Endodermal cell (in vitro differentiated cells): ENCODE results near the gene PTPRN2. TPM values are rescaled to one million over a fixed set of nuclear protein-coding genes. Genes with fewer than 3 reads are reported as not detected.

Source experiments
- DNase-seq: peaks from one replicate; pipeline ENCODE4 v3.0.0-alpha.2; 2017
- H3K27ac ChIP-seq: 2 replicates; pipeline ENCODE4 v1.5.1; 2013; ENCODE audit warnings: mild to moderate bottlenecking, low read depth, low read length, moderate library complexity
- H3K27me3 ChIP-seq: 2 replicates; pipeline ENCODE4 v1.6.1; 2013; ENCODE audit warnings: mild to moderate bottlenecking, low read length, moderate library complexity; ENCODE audit not compliant: insufficient read depth, control insufficient read depth, poor library complexity, severe bottlenecking
- H3K36me3 ChIP-seq: 2 replicates; pipeline ENCODE4 v1.7.0; 2013; ENCODE audit warnings: mild to moderate bottlenecking, low read length, moderate library complexity; ENCODE audit not compliant: control insufficient read depth, insufficient read depth
- H3K4me1 ChIP-seq: one replicate; pipeline ENCODE4 v1.7.0; 2013; ENCODE audit warnings: low read length; ENCODE audit not compliant: control insufficient read depth, insufficient read depth
- H3K4me3 ChIP-seq: 2 replicates; pipeline ENCODE4 v1.5.1; 2013; ENCODE audit warnings: mild to moderate bottlenecking, low read length, moderate library complexity
- H3K9ac ChIP-seq: 2 replicates; pipeline ENCODE4 v1.6.1; 2013; ENCODE audit warnings: mild to moderate bottlenecking, low read length, moderate library complexity; ENCODE audit not compliant: poor library complexity, severe bottlenecking; ENCODE audit errors: extremely low read depth
- H3K9me3 ChIP-seq: 2 replicates; pipeline ENCODE4 v1.6.1; 2013; ENCODE audit warnings: mild to moderate bottlenecking, low read length, moderate library complexity; ENCODE audit not compliant: control insufficient read depth
- H3K27ac Mint-ChIP-seq: 2 replicates; pipeline ENCODE4 v1.8.0; 2020; ENCODE audit warnings: mixed read lengths
- H3K27me3 Mint-ChIP-seq: 2 replicates; pipeline ENCODE4 v1.8.0; 2021; ENCODE audit warnings: mild to moderate bottlenecking, mixed read lengths; ENCODE audit not compliant: insufficient read depth
- H3K36me3 Mint-ChIP-seq: 2 replicates; pipeline ENCODE4 v1.8.0; 2020; ENCODE audit warnings: low read depth, mixed read lengths
- H3K4me1 Mint-ChIP-seq: 2 replicates; pipeline ENCODE4 v1.8.0; 2020; ENCODE audit warnings: mixed read lengths
- H3K4me3 Mint-ChIP-seq: 2 replicates; pipeline ENCODE4 v1.8.0; 2020; ENCODE audit warnings: mild to moderate bottlenecking, moderate library complexity, mixed read lengths
- H3K9me3 Mint-ChIP-seq: 2 replicates; pipeline ENCODE4 v1.8.0; 2020; ENCODE audit warnings: mild to moderate bottlenecking, mixed read lengths
- CTCF ChIP-seq: fragments of 200-600 bp; sonication (generic); conservative IDR thresholded peaks from 2 replicates; pipeline ENCODE4 v1.5.0; 2021; ENCODE audit warnings: antibody characterized with exemption, mild to moderate bottlenecking
- WGBS, 2 experiments: methylation state at CpG; one replicate each; pipeline versions ENCODE4 v1.1.5 to v1.1.7; 2013; ENCODE audit warnings: missing lambda C conversion rate in 2 of 2, mixed read lengths in 1 of 2; ENCODE audit not compliant: insufficient coverage in 1 of 2, insufficient read length in 1 of 2; 5-methylcytosine and 5-hydroxymethylcytosine counted together
- total RNA-seq, 2 donors: library from RNA; stranded (reverse); fragmentation: NEBNext Ultra II Directional in 1 of 2; extraction: Animal tissue kit (Norgen Biotek cat#: 25700) in 1 of 2; gene quantifications; 2 replicates in 1 of 2; 3 replicates in 1 of 2; pipeline ENCODE4 v1.2.1, GENCODE V29; 2021

The PTPRN2 gene
- total RNA-seq, 2 donors from 2014 or later = 0.69 to 1.2 TPM

GRCh38 chr7:157589680-157590079 is 997.9 kb downstream of the PTPRN2 start:
- peaks cover 4% of the 10 kb centered on the region for H3K4me1 Mint-ChIP-seq
- 83 to 92% methylated on average over 7 to 11 of the region's 11 CpGs for WGBS, 2 experiments
- H3K27me3 ChIP-seq = no peaks in the 10 kb centered on the region
- no peaks in the 10 kb centered on the region for H3K4me1 ChIP-seq
- H3K27ac Mint-ChIP-seq = no peak overlapping the region
- H3K4me3 Mint-ChIP-seq = no peak overlapping the region
- no peak for TF ChIP-seq CTCF
- H3K4me3 ChIP-seq = no peak overlapping the region
- no peaks in the 10 kb centered on the region for H3K36me3 Mint-ChIP-seq
- peaks cover 78% of the 10 kb centered on the region for H3K9me3 ChIP-seq
- no peak overlapping the region for H3K9ac ChIP-seq
- no peaks in the 10 kb centered on the region for H3K36me3 ChIP-seq
- H3K9me3 Mint-ChIP-seq = no peaks in the 10 kb centered on the region
- DNase-seq = no peak
- no peak overlapping the region for H3K27ac ChIP-seq
- peaks cover 80% of the 10 kb centered on the region for H3K27me3 Mint-ChIP-seq

GRCh38 chr7:157587805-157588560 is 999.6 kb downstream of the PTPRN2 start:
- no peak overlapping the region for H3K27ac Mint-ChIP-seq
- H3K36me3 Mint-ChIP-seq = no peaks in the 10 kb centered on the region
- Histone ChIP-seq H3K36me3 (no peaks in the 10 kb centered on the region), H3K9ac (no peak overlapping the region), H3K27ac (no peak overlapping the region), H3K9me3 (peaks cover 77% of the 10 kb centered on the region), H3K27me3 (no peaks in the 10 kb centered on the region), H3K4me3 (no peak overlapping the region), H3K4me1 (no peaks in the 10 kb centered on the region)
- no peak overlapping the region for H3K4me3 Mint-ChIP-seq
- no peak for DNase-seq
- 77 to 85% methylated on average over 10 to 34 of the region's 34 CpGs for WGBS, 2 experiments
- TF ChIP-seq CTCF = no peak
- peaks cover 70% of the 10 kb centered on the region for H3K27me3 Mint-ChIP-seq
- no peaks in the 10 kb centered on the region for H3K9me3 Mint-ChIP-seq
- peaks cover 4% of the 10 kb centered on the region for H3K4me1 Mint-ChIP-seq

GRCh38 chr7:157587051-157587804 is 1000.4 kb downstream of the PTPRN2 start:
- H3K27me3 ChIP-seq = no peaks in the 10 kb centered on the region
- H3K9me3 Mint-ChIP-seq = no peaks in the 10 kb centered on the region
- WGBS, 2 experiments = 54 to 75% methylated on average over 10 to 12 of the region's 12 CpGs
- peaks cover 4% of the 10 kb centered on the region for H3K4me1 Mint-ChIP-seq
- no peak for TF ChIP-seq CTCF
- peaks cover 70% of the 10 kb centered on the region for H3K9me3 ChIP-seq
- no peak overlapping the region for H3K27ac Mint-ChIP-seq
- no peak overlapping the region for H3K9ac ChIP-seq
- no peak overlapping the region for H3K27ac ChIP-seq
- H3K4me3 ChIP-seq = no peak overlapping the region
- no peak for DNase-seq
- H3K27me3 Mint-ChIP-seq = peaks cover 63% of the 10 kb centered on the region
- no peak overlapping the region for H3K4me3 Mint-ChIP-seq
- no peaks in the 10 kb centered on the region for H3K36me3 Mint-ChIP-seq
- no peaks in the 10 kb centered on the region for H3K36me3 ChIP-seq
- no peaks in the 10 kb centered on the region for H3K4me1 ChIP-seq
